Right atrium auricular region (tissue), 2 donors: ENCODE measurements around the gene TMEM117. TPM values are rescaled to one million over a fixed set of nuclear protein-coding genes. Genes with fewer than 3 reads are reported as not detected.

Experiments
- DNase-seq: peaks from one replicate; pipeline ENCODE4 v3.0.0-alpha.2; 2019; ENCODE audit warnings: low spot score
- H3K27ac ChIP-seq, 2 donors: fragments of 200-600 bp; sonication (generic); 1 replicate in 1 of 2; 2 replicates in 1 of 2; pipeline ENCODE4 v1.5.1; 2016 to 2019
- H3K27me3 ChIP-seq, 2 donors: fragments of 200-600 bp; sonication (generic); one replicate each; pipeline versions ENCODE4 v1.5.1 to v1.6.0; 2017 to 2019
- H3K36me3 ChIP-seq: fragments of 200-600 bp; sonication (generic); one replicate; pipeline ENCODE4 v1.5.1; 2016
- H3K4me1 ChIP-seq, 2 donors: fragments of 200-600 bp; sonication (generic); one replicate each; pipeline versions ENCODE4 v1.5.1 to v1.6.0; 2017 to 2019
- H3K4me3 ChIP-seq, 2 donors: fragments of 200-600 bp; sonication (generic); 1 replicate in 1 of 2; 2 replicates in 1 of 2; pipeline ENCODE4 v1.5.1; 2017 to 2019; ENCODE audit warnings: mild to moderate bottlenecking in 1 of 2, moderate library complexity in 1 of 2
- H3K9me3 ChIP-seq, 2 donors: fragments of 200-600 bp; sonication (generic); one replicate each; pipeline ENCODE4 v1.5.1; 2019
- total RNA-seq, 2 donors: library from RNA; depleted of rRNA; stranded (reverse); fragments of >200 nt; gene quantifications; one replicate each; pipeline ENCODE4 v1.1.0, GENCODE V29; 2016
- TF ChIP-seq, protein P1 (sequence below), 2 donors: fragments of 200-600 bp; sonication (generic); IDR thresholded peaks; one replicate each; pipeline ENCODE4 v1.5.1; 2019; ENCODE audit warnings: antibody characterized with exemption in 2 of 2

TMEM117 gene
- total RNA-seq, 2 donors from 2014 or later, result 10.8 to 24.1 TPM

GRCh38 chr12:44397631-44398030 lies 561.8 kb downstream of the TMEM117 start:
- Histone ChIP-seq H3K27ac (no peak overlapping the region), H3K9me3 (no peaks in the 10 kb centered on the region), H3K36me3 (no peaks in the 10 kb centered on the region), H3K4me1 (no peaks in the 10 kb centered on the region), H3K27me3 (no peaks in the 10 kb centered on the region), H3K4me3 (no peak overlapping the region)
- TF ChIP-seq, protein P1, sequence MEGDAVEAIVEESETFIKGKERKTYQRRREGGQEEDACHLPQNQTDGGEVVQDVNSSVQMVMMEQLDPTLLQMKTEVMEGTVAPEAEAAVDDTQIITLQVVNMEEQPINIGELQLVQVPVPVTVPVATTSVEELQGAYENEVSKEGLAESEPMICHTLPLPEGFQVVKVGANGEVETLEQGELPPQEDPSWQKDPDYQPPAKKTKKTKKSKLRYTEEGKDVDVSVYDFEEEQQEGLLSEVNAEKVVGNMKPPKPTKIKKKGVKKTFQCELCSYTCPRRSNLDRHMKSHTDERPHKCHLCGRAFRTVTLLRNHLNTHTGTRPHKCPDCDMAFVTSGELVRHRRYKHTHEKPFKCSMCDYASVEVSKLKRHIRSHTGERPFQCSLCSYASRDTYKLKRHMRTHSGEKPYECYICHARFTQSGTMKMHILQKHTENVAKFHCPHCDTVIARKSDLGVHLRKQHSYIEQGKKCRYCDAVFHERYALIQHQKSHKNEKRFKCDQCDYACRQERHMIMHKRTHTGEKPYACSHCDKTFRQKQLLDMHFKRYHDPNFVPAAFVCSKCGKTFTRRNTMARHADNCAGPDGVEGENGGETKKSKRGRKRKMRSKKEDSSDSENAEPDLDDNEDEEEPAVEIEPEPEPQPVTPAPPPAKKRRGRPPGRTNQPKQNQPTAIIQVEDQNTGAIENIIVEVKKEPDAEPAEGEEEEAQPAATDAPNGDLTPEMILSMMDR (IDR thresholded peaks at IDR 0.05), result no peak
- no peak for DNase-seq

DNA sequence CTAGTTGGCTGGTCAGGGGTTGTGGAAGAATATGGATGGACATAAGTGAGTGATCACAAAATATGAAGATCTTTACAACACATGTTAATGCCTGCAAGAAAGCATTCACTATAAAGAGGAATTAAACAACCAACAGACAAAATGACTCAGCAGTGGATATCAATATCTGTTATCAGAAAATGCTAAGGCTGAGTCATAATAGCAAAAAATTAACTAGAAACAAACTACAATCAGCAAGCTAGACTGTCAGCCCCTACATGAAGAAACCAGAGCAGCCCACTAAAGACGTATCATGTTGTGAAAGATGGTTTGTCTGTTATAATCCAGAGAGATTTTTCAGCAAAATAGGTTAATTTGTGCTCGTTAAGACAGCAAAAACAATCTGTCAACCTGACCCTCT lies 567.3 kb downstream of the TMEM117 start:
- Histone ChIP-seq H3K9me3 (no peaks in the 10 kb centered on the region), H3K4me1 (no peaks in the 10 kb centered on the region), H3K27me3 (no peaks in the 10 kb centered on the region), H3K4me3 (no peak overlapping the region), H3K36me3 (no peaks in the 10 kb centered on the region), H3K27ac (no peak overlapping the region)
- DNase-seq, result no peak
- TF ChIP-seq, protein P1 (IDR thresholded peaks at IDR 0.05), result no peak

DNA sequence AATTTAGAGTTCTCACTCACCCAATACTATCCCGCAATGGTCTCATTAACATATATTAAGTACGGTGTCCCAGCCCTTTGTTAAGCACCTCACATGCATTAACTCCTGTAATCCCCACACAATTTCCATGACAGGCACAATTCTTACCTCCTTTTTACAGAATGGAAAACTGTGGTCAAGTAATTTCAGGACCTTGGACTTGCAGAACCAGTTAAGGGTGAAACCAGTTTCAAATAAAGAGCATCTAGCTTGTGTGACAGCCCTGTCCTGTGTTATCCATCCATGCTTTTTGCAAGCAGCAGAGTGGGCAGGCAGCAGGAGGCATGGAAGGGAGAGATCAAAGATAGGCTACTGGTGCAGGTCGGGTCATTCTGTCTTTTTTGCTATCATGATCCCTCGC lies 569.4 kb downstream of the TMEM117 start:
- Histone ChIP-seq H3K9me3 (no peaks in the 10 kb centered on the region), H3K27ac (no peak overlapping the region), H3K4me3 (no peak overlapping the region), H3K27me3 (no peaks in the 10 kb centered on the region), H3K36me3 (no peaks in the 10 kb centered on the region), H3K4me1 (no peaks in the 10 kb centered on the region)
- TF ChIP-seq, protein P1 (IDR thresholded peaks at IDR 0.05), result no peak
- no peak for DNase-seq

DNA sequence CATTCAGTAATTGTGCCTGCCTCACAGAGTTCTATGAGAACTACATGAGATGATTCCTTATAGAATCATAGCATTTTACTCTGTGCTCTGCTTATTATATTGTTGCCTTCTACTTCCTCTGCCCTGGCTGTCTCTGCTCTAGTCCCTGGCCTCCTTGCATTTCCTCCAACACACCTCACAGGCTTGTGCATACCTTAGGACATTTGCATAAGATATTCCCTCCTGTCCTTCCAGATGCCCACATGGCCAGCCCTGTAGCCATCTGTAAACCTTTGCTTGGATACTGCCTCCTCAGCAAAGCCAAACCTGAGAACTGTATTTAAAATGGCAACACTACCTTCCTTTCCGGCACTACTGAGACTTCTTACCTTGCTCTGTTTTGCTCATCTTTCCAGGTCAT lies 586.7 kb downstream of the TMEM117 start:
- DNase-seq, result no peak
- Histone ChIP-seq H3K27me3 (no peaks in the 10 kb centered on the region), H3K9me3 (no peaks in the 10 kb centered on the region), H3K4me3 (no peak overlapping the region), H3K27ac (no peak overlapping the region), H3K36me3 (no peaks in the 10 kb centered on the region), H3K4me1 (no peaks in the 10 kb centered on the region)
- TF ChIP-seq, protein P1 (IDR thresholded peaks at IDR 0.05), result no peak

DNA sequence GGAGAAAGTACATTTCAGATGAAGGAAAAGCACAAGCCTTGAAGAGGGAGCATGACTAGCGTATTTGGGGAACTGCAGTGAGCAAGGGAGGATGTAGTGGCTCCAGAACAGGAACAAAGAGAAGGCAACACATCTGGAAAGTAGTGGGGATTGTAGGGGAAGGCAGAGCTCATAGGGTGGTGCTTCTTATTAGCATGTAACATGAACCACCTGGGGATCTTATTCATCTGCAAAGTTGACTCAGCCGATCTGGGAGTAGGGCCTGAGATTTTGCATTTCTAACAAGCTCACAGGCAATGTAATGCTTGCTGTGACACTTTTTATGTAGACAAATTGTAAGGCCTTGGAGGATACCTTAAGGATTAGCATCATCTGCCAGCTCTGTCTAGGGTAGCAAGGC lies 592.9 kb downstream of the TMEM117 start:
- no peak overlapping the region for H3K4me3 ChIP-seq
- no peak for DNase-seq
- H3K4me1 ChIP-seq, result no peaks in the 10 kb centered on the region
- H3K27ac ChIP-seq, result no peak overlapping the region
- no peaks in the 10 kb centered on the region for H3K36me3 ChIP-seq
- H3K27me3 ChIP-seq, result no peaks in the 10 kb centered on the region
- TF ChIP-seq, protein P1 (IDR thresholded peaks at IDR 0.05), result no peak
- no peaks in the 10 kb centered on the region for H3K9me3 ChIP-seq

DNA sequence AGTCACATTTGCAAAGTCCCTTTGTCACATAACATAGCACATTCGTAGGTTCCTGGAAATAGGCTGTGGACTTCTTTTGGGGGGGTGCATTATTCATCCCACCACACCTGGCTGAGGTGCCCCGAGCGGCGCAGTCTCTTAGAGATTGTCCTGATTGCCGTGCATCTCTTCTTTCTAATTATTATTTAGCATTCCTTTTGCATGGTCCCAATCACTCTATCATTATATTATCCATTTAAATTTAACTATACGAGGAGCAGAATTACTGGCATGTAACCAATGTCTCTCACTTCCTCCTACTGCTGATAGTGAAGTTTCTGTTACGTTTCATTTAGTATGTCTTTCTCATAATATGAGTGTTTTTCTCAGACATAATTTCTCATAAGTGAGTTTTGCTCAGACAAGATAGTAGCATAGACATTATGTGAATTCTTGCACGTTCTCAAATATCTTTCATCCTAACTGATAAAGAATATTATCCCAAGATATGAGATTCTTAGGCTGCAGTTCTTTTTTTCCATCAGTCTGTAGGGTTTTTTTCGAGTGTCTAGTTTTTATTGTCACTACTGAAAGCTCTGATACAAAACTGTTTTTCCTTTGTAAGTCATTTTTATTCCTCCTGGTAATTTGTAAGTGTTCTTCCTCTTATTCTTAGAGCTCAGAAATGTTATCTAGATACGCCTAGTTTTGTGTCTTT lies 595.9 kb downstream of the TMEM117 start:
- H3K27ac ChIP-seq, result no peak overlapping the region
- TF ChIP-seq, protein P1 (IDR thresholded peaks at IDR 0.05), result no peak
- H3K4me3 ChIP-seq, result no peak overlapping the region
- H3K36me3 ChIP-seq, result no peaks in the 10 kb centered on the region
- DNase-seq, result no peak
- H3K4me1 ChIP-seq, result no peaks in the 10 kb centered on the region
- H3K9me3 ChIP-seq, result no peaks in the 10 kb centered on the region
- H3K27me3 ChIP-seq, result no peaks in the 10 kb centered on the region
